D721Med (cell line): ENCODE results near the gene SYTL2.

Experiments
- DNase-seq: peaks from one replicate; pipeline ENCODE4 v3.0.0; 2011; ENCODE audit warnings: low spot score; ENCODE audit not compliant: insufficient read length
- FAIRE-seq: peaks from 2 replicates; lab custom pipeline; 2011; peaks lifted over from hg19 to GRCh38; lab: Jason Lieb, UNC
- CTCF ChIP-seq: IDR thresholded peaks from 2 replicates; pipeline ENCODE4 v1.5.1; 2012; ENCODE audit warnings: mild to moderate bottlenecking, control low read depth; ENCODE audit not compliant: insufficient read depth; ENCODE audit errors: missing control alignments

The SYTL2 gene

DNA sequence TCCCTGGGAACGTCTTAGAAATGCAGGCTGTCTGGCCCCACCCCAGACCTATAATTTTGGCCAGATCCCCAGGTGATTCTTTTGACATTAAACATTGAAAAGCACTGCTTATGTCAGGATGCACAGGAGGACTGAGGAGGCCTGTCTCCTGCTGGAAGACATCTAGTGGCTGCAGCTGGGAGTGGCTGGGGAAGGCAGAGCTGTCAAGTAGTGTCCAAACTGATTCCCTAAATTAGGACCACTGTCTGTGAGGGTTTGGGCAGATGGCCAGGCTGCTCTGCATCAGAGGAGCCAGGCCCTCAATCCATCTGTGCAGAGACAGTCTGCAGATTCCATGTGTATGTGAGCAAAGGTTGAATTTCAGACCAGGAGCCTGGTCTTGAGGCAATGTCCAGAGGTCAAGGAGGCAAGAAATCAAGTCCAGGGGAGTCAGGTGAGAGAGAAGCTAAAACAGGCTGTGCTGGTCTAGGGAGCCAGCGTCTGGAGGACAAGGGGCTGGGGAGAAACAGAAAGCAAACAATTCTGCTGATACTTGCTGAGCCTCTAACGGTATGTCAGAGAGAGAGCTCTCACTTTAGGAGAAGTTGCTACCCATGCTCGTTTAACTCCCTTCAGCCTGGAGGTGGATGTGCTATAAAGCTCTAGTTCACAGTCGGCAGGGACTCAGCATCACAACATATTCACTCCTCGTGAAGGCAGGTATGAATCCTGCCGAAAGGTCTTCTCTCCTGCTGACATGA is 15.3 kb upstream of the SYTL2 start:
- peak; percentile 34 for TF ChIP-seq CTCF
- DNase-seq (no peak), FAIRE-seq (no peak)

DNA sequence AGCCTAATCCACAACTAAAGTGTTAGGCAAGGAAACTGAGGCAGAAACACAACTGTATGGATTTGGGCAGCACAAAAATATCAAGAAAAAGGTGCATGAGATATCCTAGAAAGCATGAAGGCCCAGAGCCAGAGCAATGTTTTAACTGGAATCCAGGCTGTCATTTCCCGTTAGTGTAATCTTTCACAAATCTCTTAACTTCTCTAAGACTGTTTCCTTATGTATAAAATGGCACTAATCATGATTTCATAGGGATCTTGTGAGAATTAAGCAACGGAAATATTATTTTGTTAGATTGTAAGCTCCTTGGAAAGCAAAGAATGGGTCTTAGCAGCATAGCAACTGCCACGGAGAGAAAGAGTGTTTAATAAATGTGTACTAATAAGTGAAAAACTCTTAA is 14.7 kb upstream of the SYTL2 start:
- no peak for FAIRE-seq
- no peak for TF ChIP-seq CTCF

GRCh38 chr11:85823816-85824215 is 12.9 kb upstream of the SYTL2 start:
- FAIRE-seq = no peak
- no peak for TF ChIP-seq CTCF

More for the DNA sequence above, 14.7 kb upstream of the SYTL2 start:
- DNase-seq = no peak

GRCh38 chr11:85822814-85823213 is 11.9 kb upstream of the SYTL2 start:
- DNase-seq (no peak), FAIRE-seq (no peak)

More at GRCh38 chr11:85823816-85824215, 12.9 kb upstream of the SYTL2 start:
- no peak for DNase-seq

DNA sequence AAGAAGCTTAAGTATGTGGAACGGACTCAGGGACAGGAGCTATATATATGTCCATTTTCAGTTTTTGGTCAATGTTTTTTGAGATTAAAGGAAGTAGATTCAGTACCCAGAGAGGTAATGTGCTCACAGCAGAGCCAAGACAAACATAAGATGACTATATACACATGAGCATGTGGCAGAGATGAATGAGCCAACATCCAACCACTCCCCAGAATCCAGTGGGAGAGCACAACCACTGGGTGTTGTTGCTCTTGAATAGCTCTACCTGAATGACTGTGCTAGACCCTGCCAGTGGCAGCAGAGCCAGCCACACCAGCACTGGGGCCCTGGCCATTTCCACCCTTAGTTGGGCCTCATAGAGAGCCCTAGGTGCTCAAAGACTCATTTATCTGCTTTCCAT is 10.7 kb upstream of the SYTL2 start:
- TF ChIP-seq CTCF = no peak
- no peak for DNase-seq
- no peak for FAIRE-seq

More at GRCh38 chr11:85822814-85823213, 11.9 kb upstream of the SYTL2 start:
- TF ChIP-seq CTCF = no peak

DNA sequence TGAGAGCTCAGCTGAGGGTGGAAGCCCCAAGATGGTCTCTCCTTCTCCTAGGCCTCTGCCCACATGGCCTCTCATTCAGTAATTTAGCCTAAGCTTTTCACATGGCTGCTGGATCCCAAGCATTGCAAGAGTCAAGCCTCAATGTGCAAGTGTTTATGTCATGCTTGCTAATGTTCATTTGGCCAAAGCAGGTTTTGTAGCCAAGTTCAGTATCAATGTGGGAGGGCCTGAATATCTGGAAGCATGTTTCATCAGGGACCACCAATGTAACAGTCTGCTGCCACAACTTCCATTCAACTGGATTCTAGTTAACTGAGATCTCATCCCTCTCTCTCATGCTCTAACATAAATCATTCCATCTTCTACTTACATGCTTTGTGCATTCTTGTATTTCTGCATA is 8.5 kb upstream of the SYTL2 start:
- no peak for TF ChIP-seq CTCF
- FAIRE-seq = no peak

DNA sequence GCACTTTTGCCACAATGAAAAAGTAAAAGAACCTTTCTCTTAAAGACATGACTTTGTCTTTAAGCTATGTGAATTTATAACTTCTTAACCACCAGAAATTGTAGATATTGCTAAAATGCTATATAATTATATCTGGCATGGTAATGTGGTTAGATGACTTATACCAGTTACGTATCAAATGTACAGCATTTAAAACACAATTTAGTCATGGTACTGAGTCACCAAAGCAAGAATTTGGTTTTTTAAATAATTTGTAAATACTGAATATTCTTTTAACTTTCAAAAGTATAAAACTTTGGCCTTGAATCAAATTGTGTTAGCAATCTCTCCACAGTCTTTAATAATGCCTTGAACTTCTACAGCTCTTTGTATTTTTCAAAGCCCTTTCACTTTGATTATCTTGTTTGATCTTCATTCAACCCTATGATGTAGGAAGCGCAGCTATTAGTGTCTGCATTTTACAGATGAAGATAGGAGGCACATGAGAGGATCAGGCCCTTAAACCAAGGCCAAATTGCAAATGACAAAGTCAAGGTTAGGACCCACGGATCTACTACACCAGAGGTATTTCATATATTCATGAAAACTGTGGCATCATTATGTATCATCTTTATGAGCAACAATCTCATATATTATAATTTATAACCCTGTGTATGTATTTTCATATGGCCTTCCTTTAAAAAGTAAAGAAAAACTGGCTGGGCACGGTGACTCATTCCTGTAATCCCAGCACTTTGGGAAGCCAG is 4.4 kb upstream of the SYTL2 start:
- FAIRE-seq = no peak
- no peak for TF ChIP-seq CTCF
- DNase-seq = no peak

More for the DNA sequence above, 8.5 kb upstream of the SYTL2 start:
- DNase-seq = no peak
